ENCODE results near the gene PTGES3L.
"Not testable (repeated sequence)": the region's sequence is repeated elsewhere in the genome, so short reads cannot be mapped to it uniquely, and the experiment has no call there.

The PTGES3L gene

DNA sequence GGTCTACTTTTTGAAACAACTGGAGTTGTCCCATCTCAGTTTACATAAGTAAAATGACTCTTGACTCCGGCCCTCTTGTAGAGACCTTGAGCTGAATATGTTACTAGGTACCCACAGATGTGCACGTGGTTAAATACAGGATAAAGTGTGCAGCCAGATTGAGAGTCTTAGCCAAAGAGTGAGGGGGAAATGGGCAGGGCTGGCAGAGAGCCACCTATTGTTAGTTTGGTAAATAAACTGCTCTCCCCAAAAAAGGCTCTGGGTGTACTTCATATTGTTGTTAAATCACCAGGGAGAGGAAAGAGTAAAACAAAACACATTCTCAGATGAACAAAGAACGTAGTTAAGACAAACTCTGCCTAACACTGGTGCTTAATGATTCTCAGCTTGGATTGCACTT is 59.0 kb downstream of the PTGES3L start:
- no peak overlapping the region for H3K4me3 ChIP-seq (ENCODE audit: low read length)
- DNase-seq (ENCODE audit: low read depth), result no peak
- TF ChIP-seq, protein P1, sequence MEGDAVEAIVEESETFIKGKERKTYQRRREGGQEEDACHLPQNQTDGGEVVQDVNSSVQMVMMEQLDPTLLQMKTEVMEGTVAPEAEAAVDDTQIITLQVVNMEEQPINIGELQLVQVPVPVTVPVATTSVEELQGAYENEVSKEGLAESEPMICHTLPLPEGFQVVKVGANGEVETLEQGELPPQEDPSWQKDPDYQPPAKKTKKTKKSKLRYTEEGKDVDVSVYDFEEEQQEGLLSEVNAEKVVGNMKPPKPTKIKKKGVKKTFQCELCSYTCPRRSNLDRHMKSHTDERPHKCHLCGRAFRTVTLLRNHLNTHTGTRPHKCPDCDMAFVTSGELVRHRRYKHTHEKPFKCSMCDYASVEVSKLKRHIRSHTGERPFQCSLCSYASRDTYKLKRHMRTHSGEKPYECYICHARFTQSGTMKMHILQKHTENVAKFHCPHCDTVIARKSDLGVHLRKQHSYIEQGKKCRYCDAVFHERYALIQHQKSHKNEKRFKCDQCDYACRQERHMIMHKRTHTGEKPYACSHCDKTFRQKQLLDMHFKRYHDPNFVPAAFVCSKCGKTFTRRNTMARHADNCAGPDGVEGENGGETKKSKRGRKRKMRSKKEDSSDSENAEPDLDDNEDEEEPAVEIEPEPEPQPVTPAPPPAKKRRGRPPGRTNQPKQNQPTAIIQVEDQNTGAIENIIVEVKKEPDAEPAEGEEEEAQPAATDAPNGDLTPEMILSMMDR (conservative IDR thresholded peaks at IDR 0.05; ENCODE audit: low read depth, low read length), result no peak

- TF ChIP-seq, protein P1 (conservative IDR thresholded peaks at IDR 0.05; ENCODE audit: low read depth, low read length), result no peak
- DNase-seq (ENCODE audit: low read depth), result no peak
Measured at GRCh38 chr17:42920106-42920900, 59.6 kb downstream of the PTGES3L start.

GRCh38 chr17:42919522-42920077 is 60.3 kb downstream of the PTGES3L start:
- not testable (repeated sequence) for DNase-seq (ENCODE audit: low read depth); H3K4me3 ChIP-seq (ENCODE audit: low read length)

More at GRCh38 chr17:42920106-42920900, 59.6 kb downstream of the PTGES3L start:
- no peak overlapping the region for H3K4me3 ChIP-seq (ENCODE audit: low read length)

- no peak for DNase-seq (ENCODE audit: low read depth)
- no peak overlapping the region for H3K4me3 ChIP-seq (ENCODE audit: low read length)
- TF ChIP-seq, protein P1 (conservative IDR thresholded peaks at IDR 0.05; ENCODE audit: low read depth, low read length), result no peak
Measured at GRCh38 chr17:42918902-42919521, 60.9 kb downstream of the PTGES3L start.

Data from retinal pigment epithelial cell (primary cell).